Activated CD4-positive, alpha-beta T cell treated with anti-CD3 and anti-CD28 coated beads for 36 hours (primary cell): Measurements from ENCODE around the gene PTPRB. TPM values are rescaled to one million over a fixed set of nuclear protein-coding genes. Genes with fewer than 3 reads are reported as not detected.

ENCODE experiments used
- ATAC-seq: fragments of 200-7000 bp; cut with Tn5 transposase; one replicate; pipeline ENCODE4 v1.10.0; 2021; ENCODE audit warnings: mild to moderate bottlenecking, moderate library complexity
- CTCF ChIA-PET: fragments of 350-600 bp; sonication (Branson Sonifier 250); formaldehyde crosslinking; loops from one replicate; lab custom pipeline; 2021; ENCODE audit warnings: antibody characterized with exemption; lab: Charles Lee
- POLR2A ChIA-PET: fragments of 350-600 bp; sonication (Branson Sonifier 250); formaldehyde crosslinking; loops from one replicate; lab custom pipeline; 2021; ENCODE audit warnings: antibody characterized with exemption, inconsistent platforms; lab: Charles Lee
- DNase-seq: peaks from one replicate; pipeline ENCODE4 v3.0.0-alpha.2; 2020
- H3K27ac Mint-ChIP-seq: one replicate; pipeline ENCODE4 v1.8.0; 2021; ENCODE audit warnings: mixed read lengths
- H3K27me3 Mint-ChIP-seq: one replicate; pipeline ENCODE4 v1.8.0; 2021; ENCODE audit warnings: mixed read lengths
- H3K36me3 Mint-ChIP-seq: one replicate; pipeline ENCODE4 v1.8.0; 2021; ENCODE audit warnings: low read depth, mixed read lengths
- H3K4me1 Mint-ChIP-seq: one replicate; pipeline ENCODE4 v1.8.0; 2021; ENCODE audit warnings: mixed read lengths
- H3K4me3 Mint-ChIP-seq: one replicate; pipeline ENCODE4 v1.8.0; 2021; ENCODE audit warnings: mild to moderate bottlenecking, moderate library complexity, mixed read lengths
- H3K9me3 Mint-ChIP-seq: one replicate; pipeline ENCODE4 v1.8.0; 2021; ENCODE audit warnings: low read depth, mixed read lengths
- intact Hi-C, 2 experiments: fragments of 100-400 bp; cut with DNase I in 1 of 2; cut with micrococcal nuclease in 1 of 2; formaldehyde crosslinking; loops; one replicate each; pipeline versions ENCODE4 v1.14.2 to v1.15.1; 2022 to 2024; cut with DNase I, micrococcal nuclease
- total RNA-seq, 2 experiments: library from RNA; stranded (reverse); gene quantifications; one replicate each; pipeline ENCODE4 v1.2.3, GENCODE V29; 2021

PTPRB gene
- total RNA-seq, 2 experiments from 2014 or later, result not detected

DNA sequence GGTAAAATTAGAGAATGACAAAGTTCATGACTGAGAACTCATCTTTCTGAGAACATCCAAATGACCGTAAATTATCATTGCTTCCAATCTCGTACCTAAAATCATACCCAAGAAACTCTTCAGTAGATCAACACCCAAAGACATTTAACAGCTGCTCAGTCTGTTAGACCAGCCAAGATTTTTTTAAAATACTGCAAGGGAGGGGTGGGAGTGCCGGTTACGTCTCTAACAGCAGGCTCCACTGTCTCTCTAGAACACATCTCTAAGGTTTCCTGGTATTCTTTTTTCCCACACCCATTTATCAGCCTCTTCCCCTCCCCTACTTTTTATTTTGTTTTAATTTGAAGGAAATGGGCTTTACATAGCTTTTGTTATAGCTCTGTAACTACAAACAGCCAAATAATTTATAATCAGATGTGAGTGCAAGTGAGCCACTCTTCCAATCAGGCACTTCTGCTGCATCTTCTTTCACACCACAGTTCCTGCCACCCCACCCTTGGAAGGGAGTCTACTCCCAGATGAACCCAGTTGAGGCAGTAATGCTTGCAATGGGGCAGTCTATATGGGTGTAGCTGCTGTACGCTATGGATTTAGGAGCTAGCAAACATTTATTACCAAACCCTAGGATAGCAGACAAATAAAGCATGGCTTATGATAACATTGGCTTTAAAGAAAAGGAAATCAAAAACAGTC lies 21.9 kb downstream of the PTPRB start:
- POLR2A ChIA-PET, result no interaction called here
- no peak for ATAC-seq

DNA sequence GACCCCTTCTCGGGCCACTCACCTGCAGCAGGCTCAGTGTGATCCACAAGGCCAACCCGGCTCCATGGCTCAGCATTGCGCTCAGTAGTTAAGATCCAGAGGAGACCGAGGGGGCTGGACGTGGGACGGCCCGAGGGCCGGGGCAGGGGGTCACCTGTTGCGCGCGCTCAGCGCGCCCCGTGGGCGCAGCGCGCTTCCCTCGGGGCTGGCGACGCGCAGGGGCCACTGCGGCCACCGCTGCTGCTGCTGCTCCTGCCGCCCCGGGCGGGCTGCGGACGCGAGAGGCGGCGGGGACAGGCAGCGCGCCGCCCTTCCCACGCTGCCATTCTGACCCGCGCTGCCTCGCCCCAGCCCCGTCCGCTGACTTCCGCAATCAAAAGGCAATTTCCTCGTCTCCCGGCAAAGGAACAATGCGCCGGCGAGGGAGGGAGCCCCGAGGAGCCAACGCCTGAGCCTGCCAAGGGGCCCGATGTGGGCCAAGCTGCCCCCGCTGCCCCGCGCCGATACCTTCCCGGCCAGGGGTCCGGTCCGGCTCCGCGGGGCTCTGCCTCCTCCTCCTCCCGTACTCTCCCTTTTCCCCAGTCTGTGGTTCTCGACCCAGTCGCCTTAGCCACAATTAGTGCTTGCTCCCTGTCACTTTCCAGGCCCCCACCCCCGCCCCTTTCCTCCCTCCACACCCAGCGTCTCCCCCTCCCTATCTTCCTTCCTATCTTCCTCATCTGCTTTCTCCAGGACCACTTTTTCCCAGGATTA lies 27.3 kb downstream of the PTPRB start:
- intact Hi-C loops, result no loop called here
- ATAC-seq (no peak), DNase-seq (peak; percentile 22)
- no peaks in the 10 kb centered on the region for H3K9me3 Mint-ChIP-seq
- H3K27ac Mint-ChIP-seq, result no peak overlapping the region
- H3K27me3 Mint-ChIP-seq, result peaks cover 37% of the 10 kb centered on the region
- POLR2A ChIA-PET, result no interaction called here
- peak overlapping the region; percentile 11 for H3K4me3 Mint-ChIP-seq
- CTCF ChIA-PET, result interaction anchor here (0.9 kb wide), 1 partner anchor 97 kb away, joined by 3 read pairs; no protein-coding TSS in a partner anchor
- H3K4me1 Mint-ChIP-seq, result peaks cover 3% of the 10 kb centered on the region
- no peaks in the 10 kb centered on the region for H3K36me3 Mint-ChIP-seq

More for the DNA sequence above, 21.9 kb downstream of the PTPRB start:
- no peaks in the 10 kb centered on the region for H3K4me1 Mint-ChIP-seq
- intact Hi-C loops, result no loop called here
- H3K36me3 Mint-ChIP-seq, result no peaks in the 10 kb centered on the region
- H3K4me3 Mint-ChIP-seq, result no peak overlapping the region
- H3K9me3 Mint-ChIP-seq, result no peaks in the 10 kb centered on the region
- H3K27me3 Mint-ChIP-seq, result peaks cover 16% of the 10 kb centered on the region
- CTCF ChIA-PET, result interaction anchor here (1.1 kb wide), 1 partner anchor 9 kb away, joined by 3 read pairs; no protein-coding TSS in a partner anchor
- no peak overlapping the region for H3K27ac Mint-ChIP-seq
- no peak for DNase-seq

DNA sequence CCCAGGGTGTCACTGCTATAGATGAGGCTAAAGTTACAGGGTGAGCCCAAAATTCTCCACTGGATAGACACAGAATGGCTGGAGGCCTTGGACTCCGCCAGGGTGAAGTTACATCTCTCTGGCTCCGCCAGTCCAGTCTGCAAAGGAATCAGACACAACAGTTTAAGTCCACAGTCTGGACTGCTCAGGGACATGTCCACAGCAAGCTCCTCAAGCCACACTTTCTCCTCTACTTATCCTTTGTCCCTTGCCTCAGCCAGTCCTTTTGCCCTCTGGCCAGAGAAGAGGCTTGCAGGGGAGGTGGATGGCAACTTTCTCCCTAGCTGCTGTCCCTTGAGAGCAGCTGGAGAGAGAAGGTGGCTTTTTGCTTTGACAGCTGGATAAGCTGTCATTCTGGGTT lies 28.0 kb downstream of the PTPRB start:
- Mint-ChIP-seq H3K27me3 (peaks cover 39% of the 10 kb centered on the region), H3K4me1 (peaks cover 3% of the 10 kb centered on the region), H3K27ac (no peak overlapping the region), H3K36me3 (no peaks in the 10 kb centered on the region), H3K4me3 (no peak overlapping the region), H3K9me3 (no peaks in the 10 kb centered on the region)
- no peak for ATAC-seq
- no peak for DNase-seq
- POLR2A ChIA-PET, result no interaction called here
- CTCF ChIA-PET, result no interaction called here
- intact Hi-C loops, result no loop called here

DNA sequence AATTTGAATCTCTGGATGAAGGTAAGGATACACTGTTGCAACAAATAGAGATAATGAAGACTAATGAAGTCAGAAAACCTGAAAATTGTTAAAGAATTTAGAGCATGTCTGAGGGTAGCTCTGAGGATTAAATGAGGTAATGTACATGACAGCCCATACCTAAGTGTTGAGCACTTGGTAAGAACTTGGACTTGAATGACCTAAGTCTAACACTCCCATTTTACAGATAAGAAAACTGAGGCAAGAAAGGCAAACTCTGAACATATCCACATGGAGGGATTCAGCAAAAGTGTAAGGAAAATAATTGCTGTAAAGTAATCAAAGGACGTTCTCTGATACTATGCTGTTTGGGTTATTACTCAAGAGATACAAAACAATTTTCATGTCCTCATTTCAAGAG lies 29.0 kb downstream of the PTPRB start:
- ChIA-PET POLR2A (no interaction called here), CTCF (no interaction called here)
- peaks cover 3% of the 10 kb centered on the region for H3K4me1 Mint-ChIP-seq
- DNase-seq (no peak), ATAC-seq (no peak)
- H3K9me3 Mint-ChIP-seq, result no peaks in the 10 kb centered on the region
- H3K27ac Mint-ChIP-seq, result no peak overlapping the region
- no peaks in the 10 kb centered on the region for H3K36me3 Mint-ChIP-seq
- intact Hi-C loops, result no loop called here
- H3K4me3 Mint-ChIP-seq, result no peak overlapping the region
- H3K27me3 Mint-ChIP-seq, result peaks cover 40% of the 10 kb centered on the region

DNA sequence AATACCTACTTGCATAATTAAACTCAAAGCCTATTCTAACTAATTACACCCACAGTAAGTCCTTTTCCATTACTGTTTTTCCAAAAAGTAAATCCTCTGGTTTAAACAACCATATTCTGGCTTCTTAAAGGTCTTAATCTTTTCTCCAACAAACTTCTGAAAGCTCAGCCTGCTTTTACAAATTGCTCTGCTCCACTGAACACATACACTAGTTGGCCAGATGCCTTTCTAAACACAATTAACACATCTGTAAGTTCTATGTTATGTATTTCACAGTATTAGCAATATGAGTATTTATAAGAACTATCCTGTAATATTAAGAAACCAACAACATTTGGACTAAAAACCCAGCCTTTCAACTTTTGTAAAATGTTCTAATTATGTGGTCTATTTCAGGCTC lies 30.1 kb downstream of the PTPRB start:
- no peak overlapping the region for H3K27ac Mint-ChIP-seq
- CTCF ChIA-PET, result no interaction called here
- no peak for ATAC-seq

DNA sequence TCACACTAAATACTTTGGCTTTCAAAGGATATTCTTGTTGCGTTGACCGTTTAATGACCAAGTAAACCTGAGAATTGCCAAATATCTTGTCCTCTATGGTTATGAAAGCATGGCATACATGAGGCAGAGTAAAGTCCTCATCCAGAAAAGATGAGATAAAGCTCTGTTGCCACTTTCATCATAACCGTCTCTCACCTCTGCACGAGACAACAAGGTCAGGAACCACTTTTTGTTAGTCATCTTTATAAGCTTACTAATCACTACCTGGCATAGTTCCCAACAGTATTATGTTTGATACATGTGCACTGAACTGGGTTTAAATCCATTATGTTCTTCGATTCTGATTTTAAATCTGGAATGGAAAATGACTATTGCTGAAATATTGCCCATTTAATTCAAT lies 31.3 kb downstream of the PTPRB start:
- ATAC-seq, result no peak
- CTCF ChIA-PET, result interaction anchor here (0.6 to 1.1 kb wide), 2 partner anchors 123 to 1383 kb away, joined by 3 to 4 read pairs; no protein-coding TSS in a partner anchor
- intact Hi-C loops, result no loop called here
- H3K9me3 Mint-ChIP-seq, result no peaks in the 10 kb centered on the region
- no peak overlapping the region for H3K27ac Mint-ChIP-seq
- POLR2A ChIA-PET, result no interaction called here
- H3K27me3 Mint-ChIP-seq, result peaks cover 38% of the 10 kb centered on the region
- no peak overlapping the region for H3K4me3 Mint-ChIP-seq
- H3K4me1 Mint-ChIP-seq, result peaks cover 3% of the 10 kb centered on the region
- no peaks in the 10 kb centered on the region for H3K36me3 Mint-ChIP-seq
- no peak for DNase-seq

More for the DNA sequence above, 30.1 kb downstream of the PTPRB start:
- no peak overlapping the region for H3K4me3 Mint-ChIP-seq
- peaks cover 39% of the 10 kb centered on the region for H3K27me3 Mint-ChIP-seq
- intact Hi-C loops, result no loop called here
- H3K9me3 Mint-ChIP-seq, result no peaks in the 10 kb centered on the region
- no peaks in the 10 kb centered on the region for H3K36me3 Mint-ChIP-seq
- POLR2A ChIA-PET, result no interaction called here
- DNase-seq, result no peak
- peaks cover 3% of the 10 kb centered on the region for H3K4me1 Mint-ChIP-seq

DNA sequence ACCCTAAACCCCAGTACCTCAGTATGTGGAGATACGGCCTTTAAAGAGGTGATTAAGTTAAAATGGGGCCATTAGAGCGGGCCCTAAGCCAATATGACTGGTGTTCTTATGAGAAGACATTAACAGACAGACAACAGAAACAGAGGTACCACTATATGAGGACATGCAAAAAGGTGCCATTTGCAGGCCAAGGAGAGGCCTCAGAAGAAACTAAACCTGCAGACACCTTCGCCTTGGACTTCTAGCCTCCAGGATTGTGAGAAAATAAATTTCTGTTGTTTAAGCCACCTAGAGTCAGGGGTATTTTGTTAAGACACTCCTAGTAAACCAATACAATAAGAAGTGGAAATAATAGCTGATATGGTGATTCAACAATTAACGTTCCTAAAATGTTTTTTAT lies 32.6 kb downstream of the PTPRB start:
- no peak for DNase-seq
- H3K27me3 Mint-ChIP-seq, result peaks cover 33% of the 10 kb centered on the region
- no peak overlapping the region for H3K27ac Mint-ChIP-seq
- H3K9me3 Mint-ChIP-seq, result no peaks in the 10 kb centered on the region
- intact Hi-C loops, result no loop called here
- H3K4me1 Mint-ChIP-seq, result peaks cover 3% of the 10 kb centered on the region
- H3K36me3 Mint-ChIP-seq, result no peaks in the 10 kb centered on the region
- no peak for ATAC-seq
- H3K4me3 Mint-ChIP-seq, result no peak overlapping the region
- CTCF ChIA-PET, result no interaction called here
- POLR2A ChIA-PET, result no interaction called here

DNA sequence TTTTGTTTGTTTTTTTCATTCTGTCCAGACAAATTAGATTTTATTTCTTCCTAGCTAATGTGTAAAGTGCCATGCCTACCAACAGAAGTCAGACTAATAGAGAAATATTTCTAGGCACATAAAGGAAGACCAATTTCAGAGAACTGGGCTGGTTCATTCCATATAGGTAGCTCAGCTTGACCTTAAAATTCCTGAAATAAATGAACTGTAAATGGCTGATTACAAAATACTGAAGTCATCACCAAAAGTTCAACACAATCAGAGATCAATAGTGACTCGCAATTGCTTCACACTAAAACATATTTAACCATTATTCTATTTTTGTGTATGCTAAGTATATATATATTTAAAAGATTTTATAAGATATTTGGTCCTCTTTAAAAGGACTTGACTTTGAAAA lies 34.2 kb downstream of the PTPRB start:
- no peaks in the 10 kb centered on the region for H3K36me3 Mint-ChIP-seq
- ATAC-seq, result no peak
- H3K27me3 Mint-ChIP-seq, result peaks cover 19% of the 10 kb centered on the region
- H3K9me3 Mint-ChIP-seq, result no peaks in the 10 kb centered on the region
- DNase-seq, result no peak
- intact Hi-C loops, result no loop called here
- H3K27ac Mint-ChIP-seq, result no peak overlapping the region
- H3K4me1 Mint-ChIP-seq, result no peaks in the 10 kb centered on the region
- ChIA-PET POLR2A (no interaction called here), CTCF (interaction anchor here (1.0 kb wide), 1 partner anchor 26 kb away, joined by 3 read pairs; no protein-coding TSS in a partner anchor)
- no peak overlapping the region for H3K4me3 Mint-ChIP-seq

DNA sequence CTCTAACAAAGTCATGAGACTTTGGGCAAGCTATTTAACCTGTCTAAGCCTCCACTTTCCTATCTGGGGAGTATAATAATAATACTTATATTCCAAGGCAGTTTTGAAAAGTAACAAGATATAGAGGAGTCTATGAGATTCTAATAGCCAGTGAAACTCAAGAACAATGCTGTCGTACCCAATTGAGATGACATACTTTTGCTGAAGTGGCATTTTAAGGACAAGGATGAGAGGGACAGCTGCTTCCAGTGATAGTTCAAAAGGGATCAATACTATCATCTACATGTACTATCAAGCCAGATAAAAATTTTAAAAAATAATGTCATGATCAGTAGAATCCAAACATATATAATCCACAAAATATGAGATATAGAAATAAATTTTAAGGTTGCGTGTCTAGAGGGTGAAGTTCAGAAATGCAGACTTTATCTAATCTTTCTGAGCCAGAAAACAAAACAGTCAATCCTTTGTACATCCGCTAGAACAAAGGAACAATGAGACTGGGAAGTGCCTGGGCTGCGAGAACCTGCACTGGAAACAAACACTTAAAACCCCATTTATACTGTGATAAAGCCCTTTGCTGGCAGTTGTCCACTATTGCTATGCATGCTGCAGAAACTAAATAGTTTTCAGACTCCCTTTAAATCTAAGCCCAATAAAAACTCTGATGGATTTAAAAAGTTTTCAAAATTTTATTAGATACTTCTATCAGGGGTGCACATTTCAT lies 38.6 kb downstream of the PTPRB start:
- H3K4me1 Mint-ChIP-seq, result no peaks in the 10 kb centered on the region
- no peak for ATAC-seq
- ChIA-PET POLR2A (no interaction called here), CTCF (interaction anchor here (1.1 kb wide), 1 partner anchor 19 kb away, joined by 3 read pairs; no protein-coding TSS in a partner anchor)
- no peak overlapping the region for H3K4me3 Mint-ChIP-seq
- intact Hi-C loops, result no loop called here
- no peaks in the 10 kb centered on the region for H3K9me3 Mint-ChIP-seq
- DNase-seq, result no peak
- H3K27me3 Mint-ChIP-seq, result peaks cover 12% of the 10 kb centered on the region
- no peak overlapping the region for H3K27ac Mint-ChIP-seq
- H3K36me3 Mint-ChIP-seq, result no peaks in the 10 kb centered on the region

DNA sequence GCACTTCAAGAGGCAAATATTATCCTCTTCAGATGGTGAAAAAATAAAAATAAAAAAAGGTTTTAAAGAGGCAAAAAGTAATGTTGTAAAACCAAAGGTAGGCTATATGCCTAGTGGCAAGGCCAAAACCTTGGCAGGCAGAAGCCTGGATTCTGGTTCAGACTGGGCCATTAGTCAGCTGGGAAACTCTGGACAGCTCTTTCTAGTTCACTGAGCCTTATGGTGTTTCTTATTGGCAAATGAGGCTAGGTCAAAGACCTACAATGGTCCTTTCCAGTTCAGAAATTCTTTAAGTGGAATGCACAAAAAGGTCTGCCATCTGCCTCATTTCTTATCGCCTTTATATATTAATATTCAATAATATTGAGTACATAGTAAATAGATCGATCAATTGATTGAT lies 44.6 kb downstream of the PTPRB start:
- no peak overlapping the region for H3K4me3 Mint-ChIP-seq
- no peaks in the 10 kb centered on the region for H3K36me3 Mint-ChIP-seq
- H3K27ac Mint-ChIP-seq, result no peak overlapping the region
- no peaks in the 10 kb centered on the region for H3K4me1 Mint-ChIP-seq
- intact Hi-C loops, result no loop called here
- POLR2A ChIA-PET, result no interaction called here
- no peak for DNase-seq
- H3K27me3 Mint-ChIP-seq, result peaks cover 16% of the 10 kb centered on the region
- CTCF ChIA-PET, result interaction anchor here (0.6 to 0.8 kb wide), 2 partner anchors 9 to 262 kb away, joined by 3 to 4 read pairs; no protein-coding TSS in a partner anchor
- H3K9me3 Mint-ChIP-seq, result no peaks in the 10 kb centered on the region
- ATAC-seq, result no peak

DNA sequence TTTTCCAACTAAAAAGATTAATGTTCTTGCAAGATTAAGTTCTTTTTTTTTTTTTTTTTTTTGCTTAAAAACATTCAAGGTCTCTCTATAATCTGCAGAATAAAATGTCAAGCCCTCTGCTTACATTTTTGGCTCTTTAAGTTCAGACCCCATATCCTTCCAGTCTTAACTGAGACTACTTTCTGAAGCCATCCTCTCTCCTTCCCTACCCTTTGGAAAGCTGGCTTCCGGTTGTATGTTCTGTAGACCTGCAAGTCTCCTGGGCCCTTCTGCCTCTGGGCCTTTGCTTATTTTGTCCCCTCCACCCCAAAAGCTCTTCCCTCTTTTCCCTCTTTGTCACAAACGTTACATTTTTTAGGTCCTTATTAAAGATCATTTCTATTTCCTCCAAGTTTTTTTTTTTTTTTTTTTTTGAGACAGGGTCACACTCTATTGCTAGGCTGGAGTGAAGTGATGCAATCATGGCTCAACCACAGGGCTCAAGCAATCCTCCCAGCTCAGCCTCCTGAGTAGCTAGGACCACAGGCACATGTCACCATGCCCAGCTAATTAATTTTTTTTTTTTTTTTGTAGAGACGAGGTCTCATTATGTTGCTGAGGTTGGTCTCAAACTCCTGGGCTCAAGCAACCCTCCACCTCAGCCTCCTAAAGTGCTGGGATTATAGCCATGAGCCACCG lies 46.5 kb downstream of the PTPRB start:
- DNase-seq (no peak), ATAC-seq (no peak)
- peaks cover 22% of the 10 kb centered on the region for H3K27me3 Mint-ChIP-seq
- H3K4me3 Mint-ChIP-seq, result no peak overlapping the region
- H3K4me1 Mint-ChIP-seq, result no peaks in the 10 kb centered on the region
- no peaks in the 10 kb centered on the region for H3K36me3 Mint-ChIP-seq
- POLR2A ChIA-PET, result no interaction called here
- H3K27ac Mint-ChIP-seq, result no peak overlapping the region
- intact Hi-C loops, result loop anchor here (1.0 to 2.0 kb wide), 3 partner anchors 130 to 140 kb away; no protein-coding TSS in a partner anchor
- no peaks in the 10 kb centered on the region for H3K9me3 Mint-ChIP-seq
- CTCF ChIA-PET, result interaction anchor here (0.6 to 1.3 kb wide), 10 partner anchors 10 to 686 kb away, joined by 3 to 6 read pairs (median 3); no protein-coding TSS in a partner anchor
